ENCODE results near the gene IFT81. TPM values are rescaled to one million over a fixed set of nuclear protein-coding genes. Genes with fewer than 3 reads are reported as not detected.

The IFT81 gene
- total RNA-seq, 1 experiment from 2014 or later = 9.0 TPM

DNA sequence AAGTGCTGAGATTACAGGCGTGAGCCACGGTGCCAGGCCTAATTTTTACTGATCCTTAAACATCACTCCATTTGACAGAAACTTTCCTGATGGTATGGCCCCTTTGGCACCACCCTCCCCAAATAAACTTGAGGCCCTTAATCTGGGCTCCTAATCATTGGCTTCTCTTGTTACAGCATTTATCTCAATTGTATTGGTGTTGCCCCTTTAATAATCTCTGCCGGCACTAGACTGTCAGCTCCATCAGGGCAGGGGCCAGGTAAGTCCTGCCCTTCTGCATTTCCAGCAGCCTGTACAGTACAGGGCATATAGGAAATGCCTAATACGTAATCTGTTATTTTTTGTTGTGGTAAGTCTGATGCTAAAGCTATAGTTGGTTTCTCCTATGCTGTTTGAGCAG is 1.2 kb upstream of the IFT81 start (continued):
- TF ChIP-seq EZH2 (IDR thresholded peaks at IDR 0.05) = no peak
- TF ChIP-seq POLR2A (IDR thresholded peaks at IDR 0.05; ENCODE audit: borderline replicate concordance, extremely low read depth, insufficient read depth, insufficient read length) = no peak
- TF ChIP-seq ELF1 (IDR thresholded peaks at IDR 0.05; ENCODE audit: borderline replicate concordance, low read depth) = no peak
- TF ChIP-seq, protein P1, sequence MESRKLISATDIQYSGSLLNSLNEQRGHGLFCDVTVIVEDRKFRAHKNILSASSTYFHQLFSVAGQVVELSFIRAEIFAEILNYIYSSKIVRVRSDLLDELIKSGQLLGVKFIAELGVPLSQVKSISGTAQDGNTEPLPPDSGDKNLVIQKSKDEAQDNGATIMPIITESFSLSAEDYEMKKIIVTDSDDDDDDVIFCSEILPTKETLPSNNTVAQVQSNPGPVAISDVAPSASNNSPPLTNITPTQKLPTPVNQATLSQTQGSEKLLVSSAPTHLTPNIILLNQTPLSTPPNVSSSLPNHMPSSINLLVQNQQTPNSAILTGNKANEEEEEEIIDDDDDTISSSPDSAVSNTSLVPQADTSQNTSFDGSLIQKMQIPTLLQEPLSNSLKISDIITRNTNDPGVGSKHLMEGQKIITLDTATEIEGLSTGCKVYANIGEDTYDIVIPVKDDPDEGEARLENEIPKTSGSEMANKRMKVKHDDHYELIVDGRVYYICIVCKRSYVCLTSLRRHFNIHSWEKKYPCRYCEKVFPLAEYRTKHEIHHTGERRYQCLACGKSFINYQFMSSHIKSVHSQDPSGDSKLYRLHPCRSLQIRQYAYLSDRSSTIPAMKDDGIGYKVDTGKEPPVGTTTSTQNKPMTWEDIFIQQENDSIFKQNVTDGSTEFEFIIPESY (IDR thresholded peaks at IDR 0.05; ENCODE audit: extremely low read depth, insufficient replicate concordance, low read length) = no peak
- no peak for TF ChIP-seq TCF7L2 (IDR thresholded peaks at IDR 0.05; ENCODE audit: borderline replicate concordance, extremely low read depth, insufficient read depth, insufficient read length)

DNA sequence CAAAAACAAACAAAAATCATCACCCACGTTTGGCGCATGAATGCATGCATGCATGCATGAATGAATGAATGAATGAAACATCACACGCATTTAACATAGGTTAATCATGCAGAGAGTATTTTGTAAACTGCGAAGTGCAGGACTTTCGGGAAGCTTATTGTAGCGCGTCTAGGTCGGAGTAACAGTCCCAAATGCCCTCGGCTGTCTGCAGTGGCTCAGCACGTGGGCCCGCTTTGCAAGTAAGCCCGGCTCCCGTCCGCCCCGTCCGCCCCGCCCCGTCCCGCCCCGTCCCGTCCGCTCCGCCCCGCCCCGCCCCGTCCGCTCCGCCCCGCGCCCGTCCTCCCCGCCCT is 263 bp upstream of the IFT81 start:
- Histone ChIP-seq H2AFZ (ENCODE audit: low read depth, low read length, poor library complexity, severe bottlenecking) (peak overlapping the region; percentile 94), H3K27me3 (ENCODE audit: insufficient read depth, low read length) (no peaks in the 10 kb centered on the region), H3K9ac (ENCODE audit: low read length) (no peak overlapping the region), H3K4me1 (ENCODE audit: control insufficient read depth in 1 of 2, insufficient read depth in 2 of 2, low read length in 2 of 2) (peaks cover 3 to 10% of the 10 kb centered on the region in 2 experiments; a peak in 3 of 4 replicates), H3K27ac (ENCODE audit: low read depth, low read length) (no peak overlapping the region), H3K9me2 (ENCODE audit: insufficient read depth) (no peaks in the 10 kb centered on the region), H3K4me3 (replicated peaks in 1 of 2; ENCODE audit: low read depth in 1 of 2, low read length in 2 of 2) (peak overlapping the region in 1 of 2 experiments; percentile 92; a peak in 1 of 4 replicates), H3K9me3 (ENCODE audit: control insufficient read depth in 1 of 2, insufficient read depth in 1 of 2, low read depth in 1 of 2, low read length in 2 of 2) (no peaks in the 10 kb centered on the region), H4K20me1 (ENCODE audit: insufficient read depth) (no peaks in the 10 kb centered on the region), H3K4me2 (ENCODE audit: low read length) (peak overlapping the region; percentile 53), H3K36me3 (ENCODE audit: control insufficient read depth in 1 of 2, insufficient read depth in 2 of 2, low read length in 2 of 2) (no peaks in the 10 kb centered on the region; a peak in 1 of 4 replicates), H3K79me2 (ENCODE audit: insufficient read depth, low read length) (no peaks in the 10 kb centered on the region)
- TF ChIP-seq SP1 (IDR thresholded peaks at IDR 0.05; ENCODE audit: low read depth) (no peak), YY1 (IDR thresholded peaks at IDR 0.05; ENCODE audit: extremely low read depth, insufficient replicate concordance, low read depth, low read length) (no peak), EZH2 (IDR thresholded peaks at IDR 0.05) (no peak), POLR2A (IDR thresholded peaks at IDR 0.05; ENCODE audit: borderline replicate concordance, extremely low read depth, insufficient read depth, insufficient read length) (peak; percentile 6), CBX3 (IDR thresholded peaks at IDR 0.05; ENCODE audit: low read depth) (peak; percentile 68), SIN3A (IDR thresholded peaks at IDR 0.05; ENCODE audit: low read depth) (no peak), RAD21 (IDR thresholded peaks at IDR 0.05; ENCODE audit: low read depth) (no peak)
- TF ChIP-seq, protein P2, sequence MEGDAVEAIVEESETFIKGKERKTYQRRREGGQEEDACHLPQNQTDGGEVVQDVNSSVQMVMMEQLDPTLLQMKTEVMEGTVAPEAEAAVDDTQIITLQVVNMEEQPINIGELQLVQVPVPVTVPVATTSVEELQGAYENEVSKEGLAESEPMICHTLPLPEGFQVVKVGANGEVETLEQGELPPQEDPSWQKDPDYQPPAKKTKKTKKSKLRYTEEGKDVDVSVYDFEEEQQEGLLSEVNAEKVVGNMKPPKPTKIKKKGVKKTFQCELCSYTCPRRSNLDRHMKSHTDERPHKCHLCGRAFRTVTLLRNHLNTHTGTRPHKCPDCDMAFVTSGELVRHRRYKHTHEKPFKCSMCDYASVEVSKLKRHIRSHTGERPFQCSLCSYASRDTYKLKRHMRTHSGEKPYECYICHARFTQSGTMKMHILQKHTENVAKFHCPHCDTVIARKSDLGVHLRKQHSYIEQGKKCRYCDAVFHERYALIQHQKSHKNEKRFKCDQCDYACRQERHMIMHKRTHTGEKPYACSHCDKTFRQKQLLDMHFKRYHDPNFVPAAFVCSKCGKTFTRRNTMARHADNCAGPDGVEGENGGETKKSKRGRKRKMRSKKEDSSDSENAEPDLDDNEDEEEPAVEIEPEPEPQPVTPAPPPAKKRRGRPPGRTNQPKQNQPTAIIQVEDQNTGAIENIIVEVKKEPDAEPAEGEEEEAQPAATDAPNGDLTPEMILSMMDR (IDR thresholded peaks at IDR 0.05 in 2 of 3, conservative IDR thresholded peaks at IDR 0.05 in 1 of 3; ENCODE audit: borderline replicate concordance in 1 of 3, insufficient read depth in 1 of 3, low read depth in 2 of 3, low read length in 2 of 3) = no peak
- TF ChIP-seq, protein P3, sequence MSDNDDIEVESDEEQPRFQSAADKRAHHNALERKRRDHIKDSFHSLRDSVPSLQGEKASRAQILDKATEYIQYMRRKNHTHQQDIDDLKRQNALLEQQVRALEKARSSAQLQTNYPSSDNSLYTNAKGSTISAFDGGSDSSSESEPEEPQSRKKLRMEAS (IDR thresholded peaks at IDR 0.05) = peak; percentile 96
- TF ChIP-seq, protein P1 (IDR thresholded peaks at IDR 0.05; ENCODE audit: extremely low read depth, insufficient replicate concordance, low read length) = no peak
- TF ChIP-seq, protein P4, sequence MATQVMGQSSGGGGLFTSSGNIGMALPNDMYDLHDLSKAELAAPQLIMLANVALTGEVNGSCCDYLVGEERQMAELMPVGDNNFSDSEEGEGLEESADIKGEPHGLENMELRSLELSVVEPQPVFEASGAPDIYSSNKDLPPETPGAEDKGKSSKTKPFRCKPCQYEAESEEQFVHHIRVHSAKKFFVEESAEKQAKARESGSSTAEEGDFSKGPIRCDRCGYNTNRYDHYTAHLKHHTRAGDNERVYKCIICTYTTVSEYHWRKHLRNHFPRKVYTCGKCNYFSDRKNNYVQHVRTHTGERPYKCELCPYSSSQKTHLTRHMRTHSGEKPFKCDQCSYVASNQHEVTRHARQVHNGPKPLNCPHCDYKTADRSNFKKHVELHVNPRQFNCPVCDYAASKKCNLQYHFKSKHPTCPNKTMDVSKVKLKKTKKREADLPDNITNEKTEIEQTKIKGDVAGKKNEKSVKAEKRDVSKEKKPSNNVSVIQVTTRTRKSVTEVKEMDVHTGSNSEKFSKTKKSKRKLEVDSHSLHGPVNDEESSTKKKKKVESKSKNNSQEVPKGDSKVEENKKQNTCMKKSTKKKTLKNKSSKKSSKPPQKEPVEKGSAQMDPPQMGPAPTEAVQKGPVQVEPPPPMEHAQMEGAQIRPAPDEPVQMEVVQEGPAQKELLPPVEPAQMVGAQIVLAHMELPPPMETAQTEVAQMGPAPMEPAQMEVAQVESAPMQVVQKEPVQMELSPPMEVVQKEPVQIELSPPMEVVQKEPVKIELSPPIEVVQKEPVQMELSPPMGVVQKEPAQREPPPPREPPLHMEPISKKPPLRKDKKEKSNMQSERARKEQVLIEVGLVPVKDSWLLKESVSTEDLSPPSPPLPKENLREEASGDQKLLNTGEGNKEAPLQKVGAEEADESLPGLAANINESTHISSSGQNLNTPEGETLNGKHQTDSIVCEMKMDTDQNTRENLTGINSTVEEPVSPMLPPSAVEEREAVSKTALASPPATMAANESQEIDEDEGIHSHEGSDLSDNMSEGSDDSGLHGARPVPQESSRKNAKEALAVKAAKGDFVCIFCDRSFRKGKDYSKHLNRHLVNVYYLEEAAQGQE (IDR thresholded peaks at IDR 0.05; ENCODE audit: low read depth) = no peak
- ChIA-PET POLR2A (interaction anchor here (1.0 kb wide), 1 partner anchor 22 kb away, joined by 3 read pairs; no protein-coding TSS in a partner anchor), CTCF (interaction anchor here (1.5 kb wide), 1 partner anchor 307 kb away, joined by 6 read pairs; no protein-coding TSS in a partner anchor), RAD21 (ENCODE audit: low non-redundant PET in 1 of 2, low total read pairs in 2 of 2, uncharacterized antibody in 2 of 2, unreplicated experiment in 2 of 2) (no interaction called here)
- no TSS peak for BruUV-seq (replicated peaks)
- DNase-seq (ENCODE audit: low read depth, low spot score) = no peak
- ATAC-seq = peak; percentile 86
- intact Hi-C loops (cut with micrococcal nuclease) = no loop called here

Measured in HCT116 (cell line).